ENCODE data around the gene STX4.

STX4 gene, protein sequence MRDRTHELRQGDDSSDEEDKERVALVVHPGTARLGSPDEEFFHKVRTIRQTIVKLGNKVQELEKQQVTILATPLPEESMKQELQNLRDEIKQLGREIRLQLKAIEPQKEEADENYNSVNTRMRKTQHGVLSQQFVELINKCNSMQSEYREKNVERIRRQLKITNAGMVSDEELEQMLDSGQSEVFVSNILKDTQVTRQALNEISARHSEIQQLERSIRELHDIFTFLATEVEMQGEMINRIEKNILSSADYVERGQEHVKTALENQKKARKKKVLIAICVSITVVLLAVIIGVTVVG

DNA sequence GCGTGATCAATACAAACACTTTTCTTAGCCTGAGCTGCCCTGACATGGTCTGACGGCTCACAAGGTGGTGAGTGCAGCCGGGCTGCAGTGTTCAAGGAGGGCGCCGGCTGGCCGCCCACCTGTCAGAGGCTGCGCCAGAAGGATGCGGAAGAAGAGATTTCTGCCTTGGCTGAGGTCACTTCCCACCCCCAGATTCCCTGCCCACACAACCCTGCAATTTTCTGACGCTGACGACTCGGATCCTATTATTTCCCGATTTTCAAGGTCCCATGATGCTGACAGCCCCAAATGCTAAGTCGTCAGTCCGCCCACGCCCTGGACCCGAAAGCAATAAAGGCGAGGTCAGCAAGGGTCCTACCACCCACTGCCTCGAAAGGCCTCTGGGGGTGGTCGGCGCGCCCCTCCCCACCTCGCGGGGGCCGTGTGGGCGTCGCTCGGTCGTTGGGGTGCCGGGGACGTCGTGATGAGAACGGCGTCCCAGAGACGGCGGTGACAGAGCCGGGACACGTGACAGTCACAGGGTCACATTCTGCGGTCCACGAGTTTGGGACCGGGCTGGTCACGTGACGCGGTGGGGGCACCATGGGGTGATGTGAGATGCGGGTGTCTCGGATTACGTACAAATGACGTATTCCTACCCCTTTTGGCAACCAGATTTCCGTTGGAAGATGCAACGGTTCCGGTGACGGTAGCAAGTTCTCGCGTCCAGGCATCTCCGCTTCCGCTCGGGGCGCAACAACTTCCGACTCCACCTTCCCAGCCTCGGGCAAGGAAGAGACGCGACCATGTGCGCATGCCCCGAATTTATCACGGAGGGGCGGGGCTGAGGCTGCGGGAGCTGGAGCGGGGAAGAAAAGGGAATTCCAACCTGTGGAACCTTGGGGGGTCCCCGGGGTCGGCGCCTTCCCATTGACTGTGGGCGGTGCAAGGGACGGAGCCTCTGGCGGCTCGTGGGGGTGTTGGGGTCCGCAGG lies at the start of gene STX4:
STX4 (plus strand) TSS at position 823 of the 973 bp plus-strand sequence. CDS start 248 bp downstream, outside the sequence.
- peak; percentile 94 to 96 for DNase-seq (ENCODE audit: low read depth in 2 of 2)

DNA sequence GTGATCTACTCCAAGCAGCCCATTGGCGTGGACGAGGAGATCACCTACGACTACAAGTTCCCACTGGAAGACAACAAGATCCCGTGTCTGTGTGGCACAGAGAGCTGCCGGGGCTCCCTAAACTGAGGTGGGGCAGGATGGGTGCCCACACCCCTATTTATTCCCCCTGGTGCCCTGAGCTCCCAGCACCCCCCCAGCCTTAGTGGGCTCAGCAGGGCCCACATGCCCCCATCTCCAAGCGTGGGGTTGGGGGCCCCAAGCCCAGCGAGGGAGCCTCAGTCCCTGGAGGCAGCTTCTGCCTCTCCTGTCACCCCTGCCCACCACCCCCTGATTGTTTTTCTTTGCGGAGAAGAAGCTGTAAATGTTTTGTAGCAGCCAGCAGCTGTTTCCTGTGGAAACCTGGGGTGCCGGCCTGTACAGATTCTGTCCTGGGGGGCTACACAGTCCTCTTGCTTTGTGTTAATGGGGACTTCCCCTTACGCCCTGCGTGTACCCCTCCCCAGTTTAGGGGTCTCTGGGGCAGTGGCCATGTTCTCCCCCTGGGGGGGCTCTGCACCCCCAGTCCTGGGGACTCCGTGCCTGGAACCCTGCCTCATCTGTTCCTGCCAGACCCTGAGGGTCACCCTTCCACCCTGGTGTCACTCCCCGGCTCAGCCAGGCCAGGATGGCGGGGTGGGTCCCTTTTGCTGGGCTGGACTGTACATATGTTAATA lies 49.3 kb upstream of the STX4 start:
- no peak for DNase-seq (ENCODE audit: low read depth in 2 of 2)

DNA sequence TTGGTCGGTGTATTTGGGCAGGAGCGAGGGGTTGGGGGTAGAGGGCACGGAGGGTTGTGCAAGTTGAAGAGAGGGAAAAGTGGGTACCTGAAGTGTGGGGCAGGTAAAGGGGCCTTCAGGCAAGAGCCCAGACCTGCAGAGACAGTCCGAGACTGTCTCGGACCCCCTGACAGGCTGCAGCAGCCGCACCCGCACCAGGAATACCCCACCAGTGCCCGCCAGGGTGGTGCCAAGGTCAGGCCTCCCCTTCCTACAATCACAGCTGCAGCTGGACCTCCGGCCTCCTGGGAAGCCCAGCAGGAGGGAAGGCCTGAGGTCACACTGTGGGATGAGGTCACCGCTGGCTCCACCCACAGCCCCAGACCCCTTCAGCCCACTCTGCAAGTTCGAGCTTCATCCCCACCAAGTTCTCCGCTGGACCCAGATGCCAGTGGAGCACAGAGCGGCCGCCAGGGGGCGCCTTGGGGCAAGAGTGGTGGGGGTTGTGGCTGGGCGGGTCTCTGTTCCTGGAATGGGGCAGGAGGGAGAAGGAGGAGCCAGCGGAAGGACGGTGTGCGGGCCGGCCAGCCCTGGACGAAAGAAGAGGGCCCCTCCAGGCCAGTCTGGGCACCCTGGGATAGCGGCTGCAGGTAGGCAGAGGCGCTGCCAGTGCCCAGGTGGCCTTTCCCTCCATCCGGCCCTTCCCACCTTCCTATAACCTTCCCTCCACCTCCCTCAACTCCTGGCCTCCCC lies 48.5 kb upstream of the STX4 start, which contains the start of gene HSD3B7:
HSD3B7 (plus strand) TSS at position 539 of the 732 bp plus-strand sequence. CDS start 452 bp downstream, outside the sequence.
- peak; percentile 55 to 81 for DNase-seq (ENCODE audit: low read depth in 2 of 2)

DNA sequence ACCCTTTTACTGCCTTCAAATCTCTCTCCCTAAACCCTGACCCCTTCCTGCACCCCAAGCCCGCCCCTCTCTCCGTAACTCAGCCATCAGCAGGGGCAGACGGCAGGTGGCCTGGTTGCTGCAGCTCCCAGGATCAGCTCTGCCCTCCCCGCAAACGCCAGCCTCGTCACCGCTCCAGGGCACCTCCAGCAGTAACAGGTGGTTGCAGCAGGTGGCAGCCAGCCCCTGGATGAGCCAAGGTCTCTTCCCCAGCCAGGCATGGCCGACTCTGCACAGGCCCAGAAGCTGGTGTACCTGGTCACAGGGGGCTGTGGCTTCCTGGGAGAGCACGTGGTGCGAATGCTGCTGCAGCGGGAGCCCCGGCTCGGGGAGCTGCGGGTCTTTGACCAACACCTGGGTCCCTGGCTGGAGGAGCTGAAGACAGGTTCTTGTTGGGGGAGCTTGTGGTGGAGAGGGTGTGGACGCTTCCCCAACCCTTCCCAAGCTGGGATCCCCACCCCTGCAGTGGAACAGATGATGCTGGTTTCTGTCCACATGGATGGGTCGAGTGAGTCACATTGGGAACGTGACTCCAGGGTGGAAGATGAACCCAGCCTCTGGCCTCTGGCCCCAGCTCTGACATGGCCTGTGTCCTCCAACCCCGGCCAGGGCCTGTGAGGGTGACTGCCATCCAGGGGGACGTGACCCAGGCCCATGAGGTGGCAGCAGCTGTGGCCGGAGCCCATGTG lies 47.8 kb upstream of the STX4 start:
- no peak for DNase-seq (ENCODE audit: low read depth in 2 of 2)

DNA sequence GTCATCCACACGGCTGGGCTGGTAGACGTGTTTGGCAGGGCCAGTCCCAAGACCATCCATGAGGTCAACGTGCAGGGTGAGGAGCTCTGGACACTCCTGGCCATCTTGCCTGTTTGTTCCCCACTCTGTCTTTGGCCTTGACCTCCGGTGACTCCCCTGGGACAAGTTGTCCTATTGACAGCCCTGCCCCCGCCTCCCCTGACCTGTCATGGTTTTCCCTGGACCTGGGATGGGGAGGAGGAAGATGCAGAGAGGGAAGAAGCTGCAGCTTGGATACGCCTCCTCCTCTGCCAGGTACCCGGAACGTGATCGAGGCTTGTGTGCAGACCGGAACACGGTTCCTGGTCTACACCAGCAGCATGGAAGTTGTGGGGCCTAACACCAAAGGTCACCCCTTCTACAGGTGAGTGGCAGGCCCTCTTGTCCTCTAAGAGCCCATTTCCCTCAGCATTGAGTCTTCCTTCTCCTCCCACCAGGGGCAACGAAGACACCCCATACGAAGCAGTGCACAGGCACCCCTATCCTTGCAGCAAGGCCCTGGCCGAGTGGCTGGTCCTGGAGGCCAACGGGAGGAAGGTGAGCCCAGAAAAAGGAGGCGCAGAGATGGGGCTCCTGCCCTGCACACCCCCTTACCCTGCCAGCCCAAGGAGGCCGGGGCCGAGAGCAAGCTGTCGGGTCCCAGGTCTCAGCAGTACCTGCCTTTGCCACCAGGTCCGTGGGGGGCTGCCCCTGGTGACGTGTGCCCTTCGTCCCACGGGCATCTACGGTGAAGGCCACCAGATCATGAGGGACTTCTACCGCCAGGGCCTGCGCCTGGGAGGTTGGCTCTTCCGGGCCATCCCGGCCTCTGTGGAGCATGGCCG lies 47.0 kb upstream of the STX4 start:
- DNase-seq (ENCODE audit: low read depth in 2 of 2), result no peak

- no peak for DNase-seq (ENCODE audit: low read depth in 2 of 2)
These were observed 45.7 kb upstream of the STX4 start for GRCh38 chr16:30987581-30988190.

DNA sequence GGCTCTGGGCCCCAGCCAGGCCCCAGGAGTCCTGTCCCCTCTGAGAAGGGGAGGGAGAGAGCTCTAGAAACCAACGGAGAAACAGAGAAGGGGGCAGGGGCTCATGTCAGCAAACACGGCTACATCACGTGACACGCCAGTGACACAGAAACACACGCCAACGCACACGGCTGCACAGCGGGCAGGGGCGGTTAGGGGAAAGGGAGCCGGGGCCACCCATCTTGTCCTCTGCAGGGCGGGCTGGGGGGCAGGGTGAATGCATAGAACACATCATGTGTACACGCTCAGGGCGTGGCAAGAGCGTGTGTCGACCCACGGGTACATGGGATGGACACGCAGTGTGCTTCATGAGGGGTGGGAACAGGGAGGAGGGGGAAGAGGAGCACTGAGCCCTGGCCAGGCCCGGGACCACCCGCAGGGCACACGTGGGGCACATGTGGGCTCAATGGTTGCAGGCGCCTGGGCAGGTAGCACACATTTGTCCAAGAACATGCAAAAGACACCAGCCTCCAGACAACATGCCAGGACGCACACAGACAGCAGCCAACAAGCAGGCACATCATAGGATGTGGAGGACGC lies 43.8 kb upstream of the STX4 start:
- no peak for DNase-seq (ENCODE audit: low read depth in 2 of 2)

- DNase-seq (ENCODE audit: low read depth in 2 of 2), result no peak
These were observed 43.3 kb upstream of the STX4 start for GRCh38 chr16:30990105-30990504.

GRCh38 chr16:30991052-30991451 lies 42.3 kb upstream of the STX4 start:
- no peak for DNase-seq (ENCODE audit: low read depth in 2 of 2)

DNA sequence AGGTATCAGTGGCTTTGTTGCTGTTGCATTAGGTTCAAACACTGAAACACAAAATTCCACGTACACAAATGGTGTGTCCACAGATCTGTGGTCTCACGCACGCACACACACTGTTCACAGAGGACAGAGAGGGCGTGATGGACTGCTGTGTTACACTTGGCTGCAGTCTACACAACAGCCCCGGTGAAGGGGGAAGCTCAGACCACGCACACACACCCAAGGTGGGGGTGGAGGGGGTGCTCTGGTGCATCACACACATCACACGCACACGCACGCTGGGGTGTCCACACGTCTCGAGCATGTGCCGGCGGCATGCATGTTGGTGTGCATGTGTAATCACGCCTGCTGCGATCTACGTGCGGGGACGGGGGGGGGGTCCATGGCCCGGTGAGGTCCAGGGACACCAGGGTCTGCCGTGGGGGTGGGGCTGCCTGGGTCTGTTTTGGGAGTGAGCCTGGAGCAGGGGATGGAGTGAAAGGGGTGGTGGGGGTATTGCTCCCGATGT lies 41.0 kb upstream of the STX4 start:
- no peak for DNase-seq (ENCODE audit: low read depth in 2 of 2)

GRCh38 chr16:30992931-30993816 lies 40.2 kb upstream of the STX4 start:
- no peak for DNase-seq (ENCODE audit: low read depth in 2 of 2)

DNA sequence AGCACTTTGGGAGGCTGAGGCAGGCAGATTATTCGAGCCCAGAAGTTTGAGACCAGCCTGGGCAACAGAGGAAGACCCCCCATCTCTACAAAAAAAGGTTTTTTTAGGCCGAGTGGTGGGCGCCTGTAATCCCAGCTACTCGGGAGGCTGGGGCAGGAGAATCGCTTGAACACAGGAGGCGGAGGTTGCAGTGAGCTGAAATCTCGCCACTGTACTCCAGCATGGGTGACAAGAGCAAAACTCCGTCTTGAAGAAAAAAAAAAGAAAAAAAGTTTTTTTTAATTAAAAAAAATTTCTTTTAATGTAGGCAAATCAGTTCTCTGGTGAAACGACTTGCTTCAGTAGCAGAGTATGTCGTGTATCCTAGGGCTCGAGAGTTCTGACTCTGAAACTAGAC lies 37.4 kb upstream of the STX4 start:
- no peak for DNase-seq (ENCODE audit: low read depth in 2 of 2)

DNA sequence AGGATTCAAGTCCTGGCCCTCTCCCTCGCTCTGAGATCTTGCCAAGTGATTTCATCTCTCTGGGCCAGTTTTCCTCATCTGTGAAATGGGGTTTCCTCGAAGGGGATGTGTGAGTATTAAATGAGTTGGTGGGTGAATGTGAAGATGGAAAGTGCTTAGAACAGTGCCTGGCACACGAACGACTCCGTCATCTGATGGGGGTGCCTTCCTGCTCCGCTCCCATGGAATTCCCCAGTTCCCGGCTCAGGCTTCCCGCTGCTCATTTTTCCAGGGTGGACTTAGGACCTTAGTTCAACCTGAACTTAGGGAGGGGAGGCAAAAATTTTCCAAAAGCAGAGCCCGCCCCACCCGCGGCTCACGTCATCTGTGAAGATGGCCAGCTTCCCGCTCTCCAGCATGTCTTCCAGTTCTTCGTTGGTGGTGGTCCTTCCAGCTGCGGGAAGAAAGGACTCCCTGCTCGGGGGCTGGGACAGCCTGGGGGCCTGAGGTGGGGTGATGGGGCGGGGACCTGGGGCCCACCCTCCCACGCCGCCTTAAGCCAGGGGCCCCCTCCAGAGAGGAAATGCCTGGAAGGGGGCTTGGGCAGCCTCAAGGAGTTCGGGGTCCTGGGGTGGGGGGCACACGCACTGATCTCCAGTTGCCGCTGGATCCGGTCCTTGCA lies 36.9 kb upstream of the STX4 start:
- no peak for DNase-seq (ENCODE audit: low read depth in 2 of 2)

GRCh38 chr16:30996985-30997724 lies 36.2 kb upstream of the STX4 start:
- DNase-seq (ENCODE audit: low read depth in 2 of 2), result peak; percentile 62 to 78

GRCh38 chr16:30997725-30998711 lies 35.3 kb upstream of the STX4 start:
- DNase-seq (ENCODE audit: low read depth in 2 of 2), result no peak

Data from stimulated activated CD4-positive, alpha-beta T cell treated with anti-CD3 and anti-CD28 coated beads, Interleukin-12 subunit alpha, Interleukin-12 subunit beta, amount 100 ng/mL, for 24 hours (primary cell).